LNCAP (cell line): ENCODE measurements around the gene HSDL2.

Experiments
- TF ChIP-seq, protein P1 (sequence below): fragments of 450-650 bp; IDR thresholded peaks from 2 replicates; pipeline ENCODE4 v1.5.1; 2017; ENCODE audit warnings: mild to moderate bottlenecking

The HSDL2 gene

GRCh38 chr9:112503170-112503569, 123.3 kb downstream of the HSDL2 start:
- TF ChIP-seq, protein P1, sequence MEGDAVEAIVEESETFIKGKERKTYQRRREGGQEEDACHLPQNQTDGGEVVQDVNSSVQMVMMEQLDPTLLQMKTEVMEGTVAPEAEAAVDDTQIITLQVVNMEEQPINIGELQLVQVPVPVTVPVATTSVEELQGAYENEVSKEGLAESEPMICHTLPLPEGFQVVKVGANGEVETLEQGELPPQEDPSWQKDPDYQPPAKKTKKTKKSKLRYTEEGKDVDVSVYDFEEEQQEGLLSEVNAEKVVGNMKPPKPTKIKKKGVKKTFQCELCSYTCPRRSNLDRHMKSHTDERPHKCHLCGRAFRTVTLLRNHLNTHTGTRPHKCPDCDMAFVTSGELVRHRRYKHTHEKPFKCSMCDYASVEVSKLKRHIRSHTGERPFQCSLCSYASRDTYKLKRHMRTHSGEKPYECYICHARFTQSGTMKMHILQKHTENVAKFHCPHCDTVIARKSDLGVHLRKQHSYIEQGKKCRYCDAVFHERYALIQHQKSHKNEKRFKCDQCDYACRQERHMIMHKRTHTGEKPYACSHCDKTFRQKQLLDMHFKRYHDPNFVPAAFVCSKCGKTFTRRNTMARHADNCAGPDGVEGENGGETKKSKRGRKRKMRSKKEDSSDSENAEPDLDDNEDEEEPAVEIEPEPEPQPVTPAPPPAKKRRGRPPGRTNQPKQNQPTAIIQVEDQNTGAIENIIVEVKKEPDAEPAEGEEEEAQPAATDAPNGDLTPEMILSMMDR: no peak

- TF ChIP-seq, protein P1: no peak
Measured at GRCh38 chr9:112505086-112505485, 125.2 kb downstream of the HSDL2 start.

DNA sequence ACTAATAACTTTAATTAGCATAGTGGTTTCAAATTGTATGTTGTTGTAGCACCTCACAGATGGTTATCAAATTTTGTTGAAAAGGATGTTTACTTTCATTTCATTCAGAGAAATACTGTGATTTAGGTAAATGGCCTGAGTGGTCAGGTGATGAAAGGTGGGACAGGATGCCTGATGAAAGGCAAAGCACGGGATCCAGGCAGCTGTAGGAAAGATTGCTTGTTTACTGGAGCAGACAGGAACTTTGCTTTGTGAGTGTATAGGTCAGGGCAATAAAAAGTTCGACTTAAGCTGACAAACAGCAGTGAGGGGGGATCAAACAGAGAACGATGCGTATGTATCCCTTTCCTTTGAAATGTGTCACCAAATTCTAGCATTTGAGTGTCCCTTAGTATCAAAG, 125.7 kb downstream of the HSDL2 start:
- TF ChIP-seq, protein P1: no peak

GRCh38 chr9:112506571-112506970, 126.7 kb downstream of the HSDL2 start:
- TF ChIP-seq, protein P1: no peak

DNA sequence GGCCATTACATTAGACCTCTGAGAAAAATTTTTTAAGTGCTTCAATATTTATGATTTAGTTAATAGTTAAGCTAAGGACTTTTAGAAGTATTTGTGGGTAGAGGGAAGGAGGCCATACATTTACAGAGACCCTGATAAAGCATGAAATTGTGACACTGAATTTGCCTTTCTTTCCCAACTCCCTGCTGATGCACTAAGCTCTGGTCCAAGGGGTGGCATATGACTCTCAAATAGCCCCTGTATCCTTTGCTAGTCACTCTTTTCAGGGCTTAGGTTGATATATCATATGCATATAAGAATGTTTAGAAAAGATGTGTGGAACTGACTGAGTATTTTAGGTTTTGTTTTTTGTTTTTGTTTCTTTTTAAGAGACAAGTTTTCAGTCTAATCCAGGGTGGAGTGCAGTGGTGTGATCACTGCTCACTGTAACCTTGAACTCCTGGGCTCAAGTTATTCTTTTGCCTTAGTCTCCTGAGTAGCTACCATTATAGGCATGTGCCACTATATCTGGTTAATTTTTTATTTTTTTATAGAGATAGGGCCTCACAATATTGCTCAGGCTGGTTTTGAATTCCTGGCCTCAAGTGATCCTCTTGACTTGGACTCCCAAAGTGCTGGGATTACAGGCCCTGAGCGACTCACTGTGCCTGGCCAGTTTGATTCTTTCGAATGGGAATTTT, 127.2 kb downstream of the HSDL2 start:
- TF ChIP-seq, protein P1: no peak

GRCh38 chr9:112508377-112508776, 128.5 kb downstream of the HSDL2 start:
- TF ChIP-seq, protein P1: no peak

- TF ChIP-seq, protein P1: no peak
Measured at GRCh38 chr9:112516769-112517168, 136.9 kb downstream of the HSDL2 start.

DNA sequence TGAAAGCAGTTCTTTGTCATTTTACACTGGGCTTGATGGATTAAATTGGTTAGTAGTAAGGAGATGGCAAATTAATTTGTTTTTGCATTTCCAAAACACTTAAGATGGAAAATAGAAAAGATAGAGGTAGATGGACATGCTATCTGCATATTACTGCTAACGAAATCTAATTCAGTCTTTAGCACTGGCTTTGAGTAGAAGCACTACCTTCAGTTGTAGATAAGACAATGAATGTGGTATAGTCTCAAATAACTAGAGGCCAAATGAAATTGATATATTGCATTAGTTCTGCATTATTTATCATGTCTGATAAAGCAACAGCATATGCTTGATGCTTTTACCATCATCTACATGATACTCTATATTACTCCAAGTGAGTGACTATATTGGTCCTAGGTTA, 140.2 kb downstream of the HSDL2 start:
- TF ChIP-seq, protein P1: no peak
